EH (cell line): ENCODE results near the gene WARS2.

Experiments used
- DNase-seq: peaks from one replicate; pipeline ENCODE4 v3.0.0-alpha.2; 2015; ENCODE audit warnings: low read depth

Gene WARS2

GRCh38 chr1:119083479-119083878 is 57.0 kb downstream of the WARS2 start:
- no peak for DNase-seq

- no peak for DNase-seq
These were observed 58.8 kb downstream of the WARS2 start for GRCh38 chr1:119081700-119082099.

- DNase-seq = no peak
These were observed 59.2 kb downstream of the WARS2 start for GRCh38 chr1:119081267-119081666.

GRCh38 chr1:119080586-119080985 is 59.9 kb downstream of the WARS2 start:
- peak; percentile 93 for DNase-seq

- no peak for DNase-seq
These were observed 60.6 kb downstream of the WARS2 start for GRCh38 chr1:119079881-119080280.

GRCh38 chr1:119075614-119076013 is 64.8 kb downstream of the WARS2 start:
- peak; percentile 72 for DNase-seq

GRCh38 chr1:119071321-119071720 is 69.1 kb downstream of the WARS2 start:
- DNase-seq = no peak

GRCh38 chr1:119069682-119070081 is 70.8 kb downstream of the WARS2 start:
- DNase-seq = no peak

- peak; percentile 28 for DNase-seq
These were observed 72.0 kb downstream of the WARS2 start for GRCh38 chr1:119068427-119068826.

- DNase-seq = no peak
These were observed 78.8 kb downstream of the WARS2 start for GRCh38 chr1:119061700-119062099.

- DNase-seq = no peak
These were observed 84.9 kb downstream of the WARS2 start for GRCh38 chr1:119055568-119055967.

GRCh38 chr1:119053917-119054316 is 86.5 kb downstream of the WARS2 start:
- DNase-seq = no peak

GRCh38 chr1:119052267-119052666 is 88.2 kb downstream of the WARS2 start:
- DNase-seq = no peak

GRCh38 chr1:119048624-119049404 is 91.6 kb downstream of the WARS2 start:
- DNase-seq = no peak

GRCh38 chr1:119046785-119047438 is 93.5 kb downstream of the WARS2 start:
- DNase-seq = peak; percentile 54

GRCh38 chr1:119046429-119046784 is 94.0 kb downstream of the WARS2 start:
- no peak for DNase-seq

GRCh38 chr1:119045096-119045746 is 95.2 kb downstream of the WARS2 start:
- no peak for DNase-seq

GRCh38 chr1:119040906-119041305 is 99.5 kb downstream of the WARS2 start:
- DNase-seq = peak; percentile 39

GRCh38 chr1:119040489-119040888 is 100.0 kb downstream of the WARS2 start:
- no peak for DNase-seq

GRCh38 chr1:119038363-119038762 is 102.1 kb downstream of the WARS2 start:
- no peak for DNase-seq

- DNase-seq = no peak
These were observed 106.1 kb downstream of the WARS2 start for GRCh38 chr1:119034359-119034758.

GRCh38 chr1:119032986-119033385 is 107.5 kb downstream of the WARS2 start:
- DNase-seq = no peak

GRCh38 chr1:119027759-119028158 is 112.7 kb downstream of the WARS2 start:
- DNase-seq = no peak
